Thyroid gland (tissue), 4 donors: Measurements from ENCODE around the gene ATRNL1. TPM values are rescaled to one million over a fixed set of nuclear protein-coding genes. Genes with fewer than 3 reads are reported as not detected.

ENCODE experiments used
- DNase-seq, 2 donors: peaks; one replicate each; pipeline ENCODE4 v3.0.0-alpha.2; 2019
- H3K27ac ChIP-seq, 3 donors: fragments of 200-600 bp; sonication (generic); 1 replicate in 2 of 3; 2 replicates in 1 of 3; pipeline ENCODE4 v1.5.1; 2016 to 2019; ENCODE audit warnings: mild to moderate bottlenecking in 1 of 3, moderate library complexity in 1 of 3
- H3K27me3 ChIP-seq: fragments of 200-600 bp; sonication (generic); one replicate; pipeline ENCODE4 v1.5.1; 2019
- H3K36me3 ChIP-seq, 2 donors: fragments of 200-600 bp; sonication (generic); one replicate each; pipeline ENCODE4 v1.5.1; 2016 to 2019
- H3K4me1 ChIP-seq, 2 donors: fragments of 200-600 bp; sonication (generic); one replicate each; pipeline ENCODE4 v1.5.1; 2017 to 2019
- H3K4me3 ChIP-seq, 3 donors: fragments of 200-600 bp; sonication (generic); replicated peaks in 1 of 3; 1 replicate in 2 of 3; 2 replicates in 1 of 3; pipeline ENCODE4 v1.5.1; 2016; ENCODE audit warnings: mild to moderate bottlenecking in 1 of 3
- H3K9me3 ChIP-seq: fragments of 200-600 bp; sonication (generic); one replicate; pipeline ENCODE4 v1.5.1; 2017
- POLR2A ChIP-seq, 2 donors: fragments of 450-650 bp; IDR thresholded peaks; one replicate each; pipeline ENCODE4 v1.6.1; 2017; ENCODE audit warnings: antibody characterized with exemption in 2 of 2, mild to moderate bottlenecking in 2 of 2, moderate library complexity in 1 of 2
- WGBS, 2 donors: methylation state at CpG; one replicate each; pipeline ENCODE4 v1.1.5; 2017; 5-methylcytosine and 5-hydroxymethylcytosine counted together
- intact Hi-C: fragments of 100-400 bp; cut with DNase I; formaldehyde crosslinking; loops from one replicate; pipeline ENCODE4 v1.15.1; 2023
- total RNA-seq, 4 donors: library from RNA; depleted of rRNA; stranded (reverse); fragments of >200 nt; gene quantifications; one replicate each; pipeline ENCODE4 v1.2.3, GENCODE V29; 2016
- TF ChIP-seq, protein P1 (sequence below), 6 experiments: fragments of 200-600 bp in 3 of 6; fragments of 450-650 bp in 3 of 6; sonication (generic) in 3 of 6; IDR thresholded peaks; one replicate each; pipeline ENCODE4 v1.5.1; 2016 to 2019; ENCODE audit warnings: antibody characterized with exemption in 6 of 6, mild to moderate bottlenecking in 2 of 6, inconsistent platforms in 1 of 6, moderate library complexity in 1 of 6

Gene ATRNL1
- total RNA-seq, 4 donors from 2014 or later = 2.3 to 6.3 (median 3.8) TPM

DNA sequence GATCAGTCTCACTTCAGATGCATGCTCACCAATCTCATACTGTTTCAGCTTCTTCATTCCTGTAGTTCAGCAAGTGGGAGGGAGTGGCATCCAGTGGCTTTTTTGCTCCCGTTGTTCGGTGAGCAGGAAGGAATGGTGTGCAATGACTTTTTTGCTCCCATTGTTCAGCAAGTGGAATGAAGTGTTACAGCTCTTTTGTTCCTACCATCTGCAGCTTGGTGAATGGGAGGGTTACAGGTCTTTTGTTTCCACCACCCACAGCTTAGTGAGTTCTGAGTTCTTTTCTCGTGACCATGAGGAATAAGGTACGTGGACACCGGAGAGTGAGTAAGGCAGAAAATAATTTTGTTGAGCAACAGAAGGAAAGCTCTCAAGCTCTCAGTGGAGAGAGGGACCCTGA lies 363.6 kb downstream of the ATRNL1 start:
- intact Hi-C loops = no loop called here
- Histone ChIP-seq H3K9me3 (no peaks in the 10 kb centered on the region), H3K27me3 (no peaks in the 10 kb centered on the region), H3K4me1 (no peaks in the 10 kb centered on the region), H3K27ac (no peak overlapping the region), H3K36me3 (no peaks in the 10 kb centered on the region), H3K4me3 (no peak overlapping the region)
- DNase-seq = no peak
- no peak for TF ChIP-seq POLR2A (IDR thresholded peaks at IDR 0.05)
- TF ChIP-seq, protein P1, sequence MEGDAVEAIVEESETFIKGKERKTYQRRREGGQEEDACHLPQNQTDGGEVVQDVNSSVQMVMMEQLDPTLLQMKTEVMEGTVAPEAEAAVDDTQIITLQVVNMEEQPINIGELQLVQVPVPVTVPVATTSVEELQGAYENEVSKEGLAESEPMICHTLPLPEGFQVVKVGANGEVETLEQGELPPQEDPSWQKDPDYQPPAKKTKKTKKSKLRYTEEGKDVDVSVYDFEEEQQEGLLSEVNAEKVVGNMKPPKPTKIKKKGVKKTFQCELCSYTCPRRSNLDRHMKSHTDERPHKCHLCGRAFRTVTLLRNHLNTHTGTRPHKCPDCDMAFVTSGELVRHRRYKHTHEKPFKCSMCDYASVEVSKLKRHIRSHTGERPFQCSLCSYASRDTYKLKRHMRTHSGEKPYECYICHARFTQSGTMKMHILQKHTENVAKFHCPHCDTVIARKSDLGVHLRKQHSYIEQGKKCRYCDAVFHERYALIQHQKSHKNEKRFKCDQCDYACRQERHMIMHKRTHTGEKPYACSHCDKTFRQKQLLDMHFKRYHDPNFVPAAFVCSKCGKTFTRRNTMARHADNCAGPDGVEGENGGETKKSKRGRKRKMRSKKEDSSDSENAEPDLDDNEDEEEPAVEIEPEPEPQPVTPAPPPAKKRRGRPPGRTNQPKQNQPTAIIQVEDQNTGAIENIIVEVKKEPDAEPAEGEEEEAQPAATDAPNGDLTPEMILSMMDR (IDR thresholded peaks at IDR 0.05) = no peak
- 95 to 96% methylated on average over 5 of the region's 5 CpGs for WGBS, 2 donors

DNA sequence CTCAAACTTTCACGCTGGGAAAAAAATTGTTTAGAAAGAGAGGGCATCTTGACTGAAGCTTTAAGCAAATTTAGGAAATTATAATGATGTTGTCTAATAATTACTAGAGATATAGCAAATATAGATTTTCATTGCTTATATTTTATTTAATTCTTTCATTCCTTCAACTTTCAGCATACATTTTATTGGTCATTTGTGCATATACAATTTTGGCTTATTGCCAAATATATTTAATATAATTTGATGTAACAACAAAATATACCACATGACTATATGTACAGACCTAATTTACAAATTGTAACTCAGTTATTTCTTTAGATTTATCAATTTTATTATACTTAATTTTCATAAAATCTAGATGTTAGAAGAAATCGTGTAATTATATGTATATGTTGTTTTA lies 390.1 kb downstream of the ATRNL1 start:
- 87 to 91% methylated on average over 2 of the region's 2 CpGs for WGBS, 2 donors
- no peak for DNase-seq
- no peaks in the 10 kb centered on the region for H3K9me3 ChIP-seq
- no peaks in the 10 kb centered on the region for H3K4me1 ChIP-seq
- H3K4me3 ChIP-seq = no peak overlapping the region
- H3K27me3 ChIP-seq = no peaks in the 10 kb centered on the region
- no peak for TF ChIP-seq POLR2A (IDR thresholded peaks at IDR 0.05)
- TF ChIP-seq, protein P1 (IDR thresholded peaks at IDR 0.05) = no peak
- intact Hi-C loops = no loop called here
- H3K27ac ChIP-seq = no peak overlapping the region
- H3K36me3 ChIP-seq = no peaks in the 10 kb centered on the region

DNA sequence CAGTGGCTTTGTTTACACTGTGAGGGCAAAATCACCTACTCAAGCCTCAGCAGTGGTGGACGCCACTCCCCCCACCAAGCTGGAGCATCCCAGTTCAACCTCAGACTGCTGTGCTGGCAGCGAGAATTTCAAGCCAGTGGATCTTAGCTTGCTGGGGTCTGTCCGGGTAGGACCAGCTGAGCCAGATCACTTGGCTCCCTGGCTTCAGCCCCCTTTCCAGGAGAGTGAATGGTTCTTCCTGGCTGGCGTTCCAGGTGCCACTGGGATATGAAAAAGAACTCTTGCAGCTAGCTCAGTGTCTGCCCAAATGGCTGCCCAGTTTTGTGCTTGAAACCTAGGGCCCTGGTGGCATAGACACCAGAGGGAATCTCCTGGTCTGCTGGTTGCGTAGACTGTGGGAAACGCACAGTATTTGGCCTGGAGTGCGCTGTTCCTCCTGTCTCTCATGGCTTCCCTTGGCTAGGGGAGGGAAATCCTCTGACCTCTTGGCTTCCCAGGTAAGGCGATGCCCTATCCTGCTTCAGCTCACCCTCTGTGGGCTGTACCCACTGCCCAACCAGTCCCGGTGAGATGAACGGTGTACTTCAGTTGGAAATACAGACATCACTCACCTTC lies 398.5 kb downstream of the ATRNL1 start:
- intact Hi-C loops = no loop called here
- Histone ChIP-seq H3K4me3 (no peak overlapping the region), H3K36me3 (no peaks in the 10 kb centered on the region), H3K4me1 (no peaks in the 10 kb centered on the region), H3K27ac (no peak overlapping the region), H3K27me3 (no peaks in the 10 kb centered on the region), H3K9me3 (no peaks in the 10 kb centered on the region)
- WGBS, 2 donors = 70 to 71% methylated on average over 8 to 10 of the region's 10 CpGs
- TF ChIP-seq, protein P1 (IDR thresholded peaks at IDR 0.05) = no peak
- TF ChIP-seq POLR2A (IDR thresholded peaks at IDR 0.05) = no peak
- no peak for DNase-seq

DNA sequence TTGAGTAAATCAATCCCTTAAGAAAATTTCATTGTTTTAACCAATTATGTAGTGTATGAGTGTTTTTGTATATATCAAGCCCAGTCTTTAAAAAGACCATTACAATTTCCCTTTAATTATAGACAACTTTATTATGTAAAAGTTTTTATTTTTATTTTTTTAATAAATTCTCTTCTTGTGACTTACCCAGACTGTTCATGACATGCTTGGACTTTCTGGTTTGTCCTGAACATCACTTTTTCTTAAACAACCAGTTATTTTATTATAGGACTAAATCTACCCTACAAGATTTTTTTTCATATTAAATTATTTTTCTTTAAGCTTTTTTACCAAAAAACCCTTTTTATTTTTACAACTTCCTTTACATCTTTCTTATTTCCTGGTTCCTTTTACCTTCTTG lies 410.4 kb downstream of the ATRNL1 start:
- no peaks in the 10 kb centered on the region for H3K27me3 ChIP-seq
- no peak for TF ChIP-seq POLR2A (IDR thresholded peaks at IDR 0.05)
- TF ChIP-seq, protein P1 (IDR thresholded peaks at IDR 0.05) = no peak
- DNase-seq = no peak
- H3K4me3 ChIP-seq = no peak overlapping the region
- H3K4me1 ChIP-seq = no peaks in the 10 kb centered on the region
- no peak overlapping the region for H3K27ac ChIP-seq
- H3K36me3 ChIP-seq = no peaks in the 10 kb centered on the region
- no peaks in the 10 kb centered on the region for H3K9me3 ChIP-seq
- intact Hi-C loops = no loop called here

DNA sequence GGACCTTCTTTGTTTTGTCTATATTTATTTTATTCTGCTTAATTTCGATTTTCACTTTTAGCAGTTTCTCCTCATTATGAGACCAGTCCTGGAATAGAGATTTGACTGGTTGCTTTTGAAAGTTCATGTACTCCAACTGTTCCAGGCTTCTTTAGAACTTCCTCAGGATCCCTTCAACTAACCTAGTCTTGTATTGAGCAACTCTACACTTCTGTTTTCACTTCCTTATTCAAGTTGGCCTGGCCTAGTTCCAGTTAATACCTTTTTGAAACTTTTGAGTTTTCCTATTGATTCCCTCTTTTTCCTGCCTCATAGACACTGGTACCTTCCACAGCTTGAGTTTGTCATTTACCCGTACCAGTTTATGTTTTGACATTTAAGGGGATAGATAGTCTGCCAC lies 421.7 kb downstream of the ATRNL1 start:
- no peaks in the 10 kb centered on the region for H3K4me1 ChIP-seq
- TF ChIP-seq, protein P1 (IDR thresholded peaks at IDR 0.05) = no peak
- no peak for TF ChIP-seq POLR2A (IDR thresholded peaks at IDR 0.05)
- H3K4me3 ChIP-seq = no peak overlapping the region
- intact Hi-C loops = no loop called here
- WGBS, 2 donors = 84 to 87% methylated on average over 2 of the region's 2 CpGs
- H3K27ac ChIP-seq = no peak overlapping the region
- H3K9me3 ChIP-seq = no peaks in the 10 kb centered on the region
- H3K36me3 ChIP-seq = no peaks in the 10 kb centered on the region
- DNase-seq = no peak
- H3K27me3 ChIP-seq = no peaks in the 10 kb centered on the region
